Neural cell (in vitro differentiated cells): Measurements from ENCODE around the gene AOAH.

Experiments used
- EP300 ChIP-seq: fragments of 450-650 bp; conservative IDR thresholded peaks from 2 replicates; pipeline ENCODE4 v1.6.1; 2014; ENCODE audit warnings: antibody characterized with exemption, mild to moderate bottlenecking, moderate library complexity; ENCODE audit not compliant: poor library complexity, severe bottlenecking
- EZH2 ChIP-seq: fragments of 200-600, 300-800 bp; shearing (Covaris generic), sonication (generic); IDR thresholded peaks from 2 replicates; pipeline ENCODE4 v1.6.1; 2014; ENCODE audit warnings: antibody characterized with exemption, low read length, borderline replicate concordance, mild to moderate bottlenecking; ENCODE audit not compliant: insufficient read depth, poor library complexity, severe bottlenecking
- POLR2AphosphoS5 ChIP-seq: IDR thresholded peaks from 2 replicates; pipeline ENCODE4 v1.6.1; 2012
- RAD21 ChIP-seq: fragments of 450-650 bp; conservative IDR thresholded peaks from 2 replicates; pipeline ENCODE4 v1.6.1; 2014; ENCODE audit warnings: antibody characterized with exemption, mild to moderate bottlenecking, moderate library complexity
- TF ChIP-seq, protein P1 (sequence below): fragments of 450-650 bp; IDR thresholded peaks from 2 replicates; pipeline ENCODE4 v1.5.1; 2014; ENCODE audit warnings: antibody characterized with exemption, mild to moderate bottlenecking, moderate library complexity; ENCODE audit not compliant: poor library complexity, severe bottlenecking

DNA sequence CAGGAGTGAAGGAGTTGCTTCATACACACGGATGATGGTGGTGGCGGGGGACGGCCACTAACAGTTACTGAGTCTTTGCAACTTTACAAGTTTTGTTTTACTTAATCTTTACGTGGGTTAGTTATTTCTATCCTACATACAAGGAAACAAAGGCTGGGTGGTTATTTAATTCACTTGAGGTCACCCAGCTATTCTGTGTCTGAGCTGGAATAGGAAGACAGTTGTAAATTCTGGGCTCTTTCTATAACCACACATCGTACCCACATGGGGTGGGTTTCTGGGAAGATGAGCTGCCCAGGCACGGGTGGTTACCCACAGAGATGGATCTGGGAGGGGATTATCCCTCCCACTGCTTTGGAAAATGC, 196.8 kb downstream of the AOAH start:
- TF ChIP-seq EP300 (no peak), RAD21 (no peak), POLR2AphosphoS5 (no peak), EZH2 (no peak)
- TF ChIP-seq, protein P1, sequence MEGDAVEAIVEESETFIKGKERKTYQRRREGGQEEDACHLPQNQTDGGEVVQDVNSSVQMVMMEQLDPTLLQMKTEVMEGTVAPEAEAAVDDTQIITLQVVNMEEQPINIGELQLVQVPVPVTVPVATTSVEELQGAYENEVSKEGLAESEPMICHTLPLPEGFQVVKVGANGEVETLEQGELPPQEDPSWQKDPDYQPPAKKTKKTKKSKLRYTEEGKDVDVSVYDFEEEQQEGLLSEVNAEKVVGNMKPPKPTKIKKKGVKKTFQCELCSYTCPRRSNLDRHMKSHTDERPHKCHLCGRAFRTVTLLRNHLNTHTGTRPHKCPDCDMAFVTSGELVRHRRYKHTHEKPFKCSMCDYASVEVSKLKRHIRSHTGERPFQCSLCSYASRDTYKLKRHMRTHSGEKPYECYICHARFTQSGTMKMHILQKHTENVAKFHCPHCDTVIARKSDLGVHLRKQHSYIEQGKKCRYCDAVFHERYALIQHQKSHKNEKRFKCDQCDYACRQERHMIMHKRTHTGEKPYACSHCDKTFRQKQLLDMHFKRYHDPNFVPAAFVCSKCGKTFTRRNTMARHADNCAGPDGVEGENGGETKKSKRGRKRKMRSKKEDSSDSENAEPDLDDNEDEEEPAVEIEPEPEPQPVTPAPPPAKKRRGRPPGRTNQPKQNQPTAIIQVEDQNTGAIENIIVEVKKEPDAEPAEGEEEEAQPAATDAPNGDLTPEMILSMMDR, result no peak
